HuH-7 (cell line): ENCODE data around the gene THUMPD1.
A peak's percentile ranks its signal among the peaks of the same experiment; 100 is the strongest.
"Not testable (repeated sequence)": the region's sequence is repeated elsewhere in the genome, so short reads cannot be mapped to it uniquely, and the experiment has no call there.

Experiments
- DNase-seq: peaks from one replicate; pipeline ENCODE4 v3.0.0; 2011; ENCODE audit warnings: low spot score

Gene THUMPD1

DNA sequence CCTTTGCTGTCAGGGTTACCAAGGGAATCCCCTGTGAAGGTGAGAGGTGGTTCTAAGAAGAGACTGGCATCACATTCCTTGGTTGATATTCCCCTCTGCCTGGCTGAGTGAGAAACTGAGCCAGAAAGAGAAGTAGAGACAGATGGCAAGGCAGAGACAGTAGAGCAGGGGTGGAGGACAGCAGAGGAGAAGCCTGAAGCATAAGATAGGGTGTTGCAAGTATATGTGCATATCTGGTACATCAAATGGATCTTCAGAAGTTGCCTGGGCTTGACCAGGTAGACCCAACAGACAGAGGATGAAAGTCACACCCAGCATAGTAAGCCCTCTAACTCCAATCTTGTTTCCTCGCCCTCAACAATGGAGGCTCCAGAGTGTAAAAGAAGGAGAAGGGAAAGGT is 7.9 kb upstream of the THUMPD1 start:
- no peak for DNase-seq

DNA sequence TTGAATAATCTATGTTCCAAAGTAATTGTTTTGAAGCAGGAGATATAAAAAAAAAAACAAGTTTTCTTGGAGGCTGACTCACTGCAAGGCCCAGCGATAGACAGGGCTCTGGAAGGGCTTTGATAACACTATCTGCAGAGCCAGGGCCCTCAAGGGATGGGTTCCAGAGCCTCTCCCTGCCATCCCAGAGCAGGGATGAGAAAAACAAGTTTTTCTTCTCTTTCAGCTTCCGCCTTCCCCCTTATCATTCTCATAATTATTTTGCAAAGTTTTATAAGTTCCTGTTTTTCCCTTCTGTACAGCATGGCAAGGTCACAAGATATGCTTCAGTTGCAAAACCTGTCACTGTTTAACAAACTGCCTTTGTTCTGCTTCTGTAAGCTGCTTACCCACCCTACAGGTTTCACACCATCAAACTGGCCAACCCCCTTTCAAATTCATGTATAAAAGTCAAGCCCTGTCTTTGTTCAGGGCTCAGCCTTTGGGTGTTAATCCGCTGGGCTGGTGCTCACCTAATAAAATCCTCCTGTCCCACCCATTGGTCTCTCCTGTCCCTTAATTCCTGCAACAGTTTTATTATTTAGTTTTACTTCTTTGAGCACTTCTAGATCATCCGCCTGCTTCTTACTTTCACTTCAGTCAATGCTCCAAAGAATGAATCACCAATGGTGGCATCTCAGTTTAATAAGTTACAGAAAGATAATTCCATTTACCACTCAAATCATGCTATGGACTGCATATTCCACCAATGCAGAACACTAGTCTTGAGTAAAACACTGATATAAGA is 5.6 kb upstream of the THUMPD1 start:
- no peak for DNase-seq

DNA sequence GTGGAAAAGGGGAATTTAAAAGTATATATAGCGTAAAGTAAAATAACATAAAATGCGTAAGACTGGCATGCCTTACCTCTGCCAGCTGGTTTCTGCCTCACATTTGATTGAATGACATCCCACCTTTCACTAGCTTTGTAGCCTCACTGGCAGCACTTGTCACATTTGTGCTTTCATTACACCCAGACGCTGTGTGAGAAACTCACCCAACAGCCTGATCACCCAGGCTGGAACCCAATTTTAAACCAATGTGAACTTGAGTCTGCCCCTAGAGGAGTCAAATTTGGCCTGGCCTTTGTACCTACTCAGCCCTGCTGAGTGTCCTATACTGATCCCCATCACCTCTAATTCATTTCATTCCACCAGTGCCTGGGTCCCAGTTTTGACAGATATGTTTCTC is 4.8 kb upstream of the THUMPD1 start:
- DNase-seq, result no peak

DNA sequence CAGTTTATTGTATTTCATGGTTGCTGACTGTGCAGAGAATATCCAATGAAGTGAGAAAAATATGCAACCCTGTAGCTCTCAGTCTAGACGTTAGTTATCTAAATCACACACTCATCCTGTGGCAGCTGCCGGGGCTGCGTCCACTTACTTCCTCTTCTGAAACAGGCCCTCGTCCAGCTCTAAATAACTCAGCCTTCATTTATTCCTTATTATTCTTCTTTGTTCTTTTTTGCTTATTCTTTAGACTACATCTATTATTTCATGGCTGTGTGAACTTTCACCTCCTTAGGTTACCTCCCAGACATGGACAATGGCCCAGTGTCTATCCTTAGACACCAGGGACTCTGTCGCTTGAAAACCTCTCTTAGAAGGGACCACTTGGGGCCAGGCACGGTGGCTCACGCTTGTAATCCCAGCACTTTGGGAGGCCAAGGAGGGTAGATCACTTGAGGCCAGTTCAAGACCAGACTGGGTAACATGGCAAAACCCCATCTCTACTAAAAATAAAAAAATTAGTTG is 3.4 kb upstream of the THUMPD1 start:
- DNase-seq, result no peak

DNA sequence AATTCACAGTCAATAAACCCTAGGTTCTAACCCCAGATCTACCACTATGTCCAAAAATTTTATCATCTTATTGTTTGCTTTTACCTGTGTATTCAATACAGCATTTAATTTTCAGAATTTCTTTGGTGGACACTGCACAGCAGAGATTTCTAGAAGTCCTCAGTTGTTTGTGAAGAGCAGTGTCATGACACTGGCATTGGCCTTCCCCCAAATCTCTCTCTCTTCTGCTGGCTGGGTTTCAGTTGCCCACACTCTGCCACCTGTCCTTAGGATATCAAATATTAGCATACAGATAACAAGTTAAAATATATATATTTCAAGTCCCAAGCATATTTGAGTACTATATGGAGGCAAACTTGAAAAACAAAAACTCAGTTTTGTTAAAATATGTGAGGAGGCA is 2.0 kb upstream of the THUMPD1 start:
- DNase-seq, result no peak

DNA sequence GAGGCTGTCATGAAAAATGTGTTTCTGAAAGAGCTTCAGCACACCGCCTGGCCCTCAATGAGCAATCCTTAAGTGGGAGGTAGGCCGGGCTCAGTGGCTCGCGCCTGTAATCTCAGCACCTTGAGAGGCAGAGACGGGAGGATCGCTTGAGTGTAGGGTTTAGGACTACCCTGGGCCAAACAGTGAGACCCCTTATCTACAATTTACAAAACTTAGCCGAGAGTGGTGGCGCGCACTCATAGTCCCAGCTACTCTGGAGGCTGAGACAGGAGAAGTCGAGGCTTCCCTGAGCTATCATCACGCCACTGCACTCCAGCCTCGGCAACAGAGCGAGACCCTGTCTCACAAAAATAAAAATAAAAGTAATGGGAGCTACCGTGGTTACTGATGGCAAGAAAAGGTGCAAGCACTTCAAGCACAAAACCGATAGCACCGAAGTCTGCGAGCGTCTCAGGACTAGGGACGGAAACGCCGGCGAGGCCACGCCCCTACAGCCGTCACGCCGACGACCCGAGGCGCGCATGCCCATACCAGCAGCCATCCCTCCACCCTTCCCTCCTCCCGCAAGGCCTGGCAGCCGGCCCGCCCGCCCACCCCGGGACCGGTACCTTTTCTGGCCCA is 607 bp downstream of the THUMPD1 start:
- peak; percentile 91 for DNase-seq

DNA sequence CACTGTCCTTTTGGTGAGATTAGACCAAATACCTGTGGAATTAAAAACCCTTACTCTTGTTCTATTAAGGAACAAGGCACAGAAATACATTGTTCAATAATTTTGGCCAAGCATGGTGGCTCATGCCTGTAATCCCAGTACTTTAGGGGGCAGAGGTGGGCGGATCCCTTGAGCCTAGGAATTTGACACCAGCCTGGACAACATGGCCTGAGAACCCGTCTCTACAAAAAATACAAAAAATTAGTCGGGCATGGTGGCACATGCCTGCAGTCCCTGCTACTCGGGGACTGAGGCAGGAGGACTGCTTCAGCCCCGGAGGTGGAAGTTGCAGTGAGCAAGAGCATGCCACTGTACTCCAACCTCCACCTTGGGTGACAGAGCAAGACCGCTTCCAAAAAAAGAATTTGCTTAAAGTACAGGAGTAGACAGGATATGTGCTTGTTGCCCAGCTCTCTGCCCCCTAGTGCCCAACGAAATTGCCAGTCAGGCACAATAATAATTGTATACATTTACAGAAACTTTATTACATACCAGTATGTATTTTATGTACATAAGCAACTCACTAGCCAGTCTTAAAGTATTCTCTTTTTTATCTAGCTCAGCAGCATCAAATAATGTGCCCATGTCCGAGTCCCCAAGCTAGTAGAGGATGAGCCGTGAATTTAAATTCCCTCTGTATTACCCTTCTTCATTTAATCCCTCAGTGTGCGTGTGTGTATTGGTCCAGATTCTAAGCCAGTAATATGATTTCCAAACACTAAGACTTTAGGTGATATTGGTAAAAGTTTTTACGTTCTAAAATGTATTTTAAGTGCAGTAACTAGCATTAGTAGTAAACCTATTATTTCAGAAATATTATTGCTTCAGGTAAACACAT is 1.4 kb downstream of the THUMPD1 start:
- no peak for DNase-seq

DNA sequence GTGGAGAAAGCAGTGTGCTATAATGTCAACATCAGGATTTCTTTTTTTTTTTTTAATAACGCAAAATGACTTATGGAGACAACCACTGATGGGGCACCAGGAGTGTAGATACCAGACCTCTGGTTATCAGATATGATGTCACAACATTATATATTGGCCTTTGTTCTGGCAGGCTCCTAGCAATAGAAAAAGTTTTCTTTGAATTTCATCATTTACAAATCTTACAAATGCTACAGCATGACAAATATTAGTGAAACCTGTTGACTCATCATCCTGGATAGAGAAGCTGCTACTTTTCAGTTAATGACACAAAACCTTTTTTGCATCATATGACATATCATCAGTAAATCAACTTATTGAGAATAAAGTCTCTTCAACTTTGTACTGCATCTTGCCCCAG is 6.1 kb downstream of the THUMPD1 start:
- no peak for DNase-seq

DNA sequence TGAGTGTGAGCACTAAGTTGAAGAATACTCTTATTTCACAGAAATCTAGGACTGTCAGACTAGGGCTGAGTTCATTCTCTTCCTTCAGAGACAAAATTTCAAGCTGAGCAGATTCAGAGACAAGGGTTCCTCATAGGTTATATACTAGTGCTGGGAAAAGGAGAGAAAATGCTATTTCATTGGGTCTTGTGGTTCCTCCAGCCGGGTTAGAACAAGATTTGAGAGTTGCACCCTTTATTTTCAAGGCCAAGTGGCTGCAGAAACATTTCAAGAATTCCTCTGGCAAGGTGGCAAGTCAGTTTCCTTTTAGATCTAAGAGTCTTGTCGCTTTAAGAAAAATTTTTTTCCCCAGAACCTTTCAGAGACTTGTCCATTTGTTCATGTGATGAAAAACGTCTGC is 6.8 kb downstream of the THUMPD1 start:
- no peak for DNase-seq

DNA sequence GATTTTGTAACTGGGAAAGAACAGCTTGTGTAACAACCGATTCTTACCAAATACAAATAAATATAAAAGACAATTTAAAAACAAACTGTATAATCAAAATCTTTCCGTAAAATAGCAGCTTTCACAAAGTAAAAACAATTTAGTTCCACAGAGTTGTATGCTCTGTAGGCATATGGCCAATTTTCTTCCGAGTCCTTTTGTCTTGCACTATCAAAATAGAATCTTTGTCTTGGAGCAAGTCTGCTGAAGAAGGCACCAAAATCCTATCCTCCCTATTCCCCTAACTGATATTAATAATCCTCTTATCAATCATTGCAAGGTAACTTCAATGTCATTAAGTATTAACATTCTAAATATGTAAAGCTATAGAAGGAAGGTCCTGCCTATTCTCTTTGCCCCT is 7.6 kb downstream of the THUMPD1 start:
- no peak for DNase-seq

DNA sequence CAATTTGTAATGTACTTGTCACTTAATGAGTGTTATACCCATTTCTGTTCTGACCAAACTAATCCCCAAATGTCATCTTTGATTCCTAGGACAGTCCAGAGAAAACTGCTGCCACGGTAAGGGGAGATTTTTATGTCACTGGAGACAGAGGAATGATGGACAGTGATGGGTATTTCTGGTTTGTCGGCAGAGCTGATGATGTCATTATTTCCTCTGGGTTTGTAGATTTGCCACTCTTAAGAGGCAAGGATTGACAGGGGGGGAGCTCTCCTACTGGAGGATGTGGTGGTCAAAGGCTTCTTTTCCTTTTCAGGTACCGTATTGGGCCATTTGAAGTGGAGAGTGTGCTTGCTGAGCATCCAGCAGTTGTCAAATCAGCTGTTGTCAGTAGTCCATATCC is 12.5 kb downstream of the THUMPD1 start:
- no peak for DNase-seq

DNA sequence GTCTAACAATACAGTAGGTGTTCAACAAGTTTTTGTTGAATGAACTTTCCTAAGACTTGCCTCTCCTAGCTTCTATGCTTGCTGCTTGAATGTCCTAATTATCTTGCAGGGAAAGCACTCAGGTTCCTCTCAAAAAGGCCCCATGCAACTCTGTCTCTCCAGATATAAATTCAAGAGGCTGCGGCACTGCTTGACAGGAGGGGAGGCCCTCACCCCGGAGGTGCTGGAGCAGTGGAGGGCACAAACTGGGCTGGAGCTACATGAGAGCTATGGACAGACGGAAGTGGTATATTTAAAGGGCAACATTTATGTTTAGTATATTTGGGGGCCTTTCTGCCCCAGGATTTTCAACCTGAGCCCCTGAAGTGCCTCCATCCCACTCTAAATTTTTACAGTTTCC is 14.4 kb downstream of the THUMPD1 start:
- no peak for DNase-seq

DNA sequence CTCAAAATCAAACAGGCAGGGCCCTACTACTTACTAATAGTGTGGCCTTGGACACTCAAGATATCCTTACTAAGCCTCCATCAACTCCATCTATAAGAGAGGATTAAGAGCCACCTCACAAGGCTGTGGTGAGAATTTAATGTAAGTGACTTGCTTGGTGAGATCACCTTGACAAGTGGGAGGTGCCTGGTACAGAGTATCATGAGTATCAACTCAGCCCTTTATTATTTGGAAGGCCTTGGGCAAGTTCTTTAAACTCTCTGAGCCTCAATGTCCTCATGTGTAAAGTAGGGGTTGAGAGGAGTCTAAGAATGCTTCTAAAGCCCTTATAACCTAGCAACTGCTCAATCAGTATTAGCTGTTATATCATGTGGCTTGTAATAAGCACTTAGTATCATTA is 15.0 kb downstream of the THUMPD1 start:
- DNase-seq, result no peak

DNA sequence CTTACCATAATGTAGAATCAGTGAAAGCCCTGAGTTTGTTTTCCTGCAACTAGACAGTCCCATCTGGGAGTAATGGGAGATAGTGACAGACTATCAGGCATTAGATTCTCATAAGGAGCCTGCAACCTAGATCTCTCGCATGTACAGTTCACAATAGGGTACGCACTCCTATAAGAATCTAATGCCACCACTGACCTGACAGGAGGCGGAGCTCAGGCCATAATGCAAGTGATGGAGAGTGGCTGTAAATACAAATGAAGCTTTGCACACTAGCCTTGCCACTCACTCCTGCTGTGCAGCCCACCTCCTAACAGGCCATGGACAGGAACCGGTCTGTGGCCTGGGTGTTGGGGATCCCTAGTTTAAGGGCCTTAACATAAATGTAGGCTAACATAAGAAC is 21.4 kb downstream of the THUMPD1 start:
- no peak for DNase-seq

DNA sequence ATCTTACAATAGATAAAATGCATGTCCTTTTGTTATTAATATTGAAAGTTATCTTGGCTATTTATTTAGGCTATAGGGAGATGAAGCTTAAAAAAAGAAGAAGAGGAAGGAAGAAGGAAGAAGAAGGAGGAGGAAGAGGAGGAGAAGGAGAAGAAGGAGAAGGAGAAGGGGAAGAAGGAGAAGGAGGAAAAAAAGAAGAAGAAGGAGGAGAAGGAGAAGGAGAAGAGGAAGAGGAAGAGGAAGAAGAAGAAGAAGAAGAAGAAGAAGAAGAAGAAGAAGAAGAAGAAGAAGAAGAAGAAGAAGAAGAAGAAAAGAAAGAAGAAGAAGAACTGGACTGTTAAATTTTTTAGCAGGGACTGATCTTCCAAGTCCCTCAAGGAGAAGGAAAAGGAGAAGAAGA is 23.9 kb downstream of the THUMPD1 start:
- DNase-seq, result not testable (repeated sequence)

DNA sequence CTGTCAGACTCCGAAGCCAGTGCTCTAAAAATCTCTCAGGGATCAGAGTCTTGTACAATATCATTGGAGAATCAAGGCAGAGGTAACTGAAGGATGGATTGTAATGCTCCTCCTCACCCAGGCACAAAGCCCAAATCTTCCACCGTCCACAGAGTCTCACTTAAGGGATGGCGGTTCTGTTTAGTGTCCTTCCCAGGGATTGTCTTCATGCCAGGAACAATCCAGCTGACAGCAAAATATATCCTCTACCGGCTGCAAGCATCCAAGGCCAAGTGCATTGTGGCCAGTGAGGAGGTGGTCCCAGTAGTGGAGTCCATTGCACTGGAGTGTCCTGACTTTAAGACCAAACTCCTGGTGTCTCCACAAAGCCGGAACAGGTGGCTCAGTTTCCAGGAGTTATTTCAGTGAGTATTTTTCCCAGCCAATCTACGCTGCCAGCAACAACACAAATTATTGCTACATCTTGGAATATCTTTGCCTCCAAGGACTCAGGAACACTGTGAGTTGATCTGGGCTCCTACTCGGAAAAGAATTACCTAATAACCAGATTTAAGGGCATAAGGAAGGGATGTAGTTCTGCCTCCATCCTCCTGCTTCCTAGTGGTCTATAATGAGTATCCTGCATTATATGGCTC is 30.2 kb downstream of the THUMPD1 start:
- no peak for DNase-seq

DNA sequence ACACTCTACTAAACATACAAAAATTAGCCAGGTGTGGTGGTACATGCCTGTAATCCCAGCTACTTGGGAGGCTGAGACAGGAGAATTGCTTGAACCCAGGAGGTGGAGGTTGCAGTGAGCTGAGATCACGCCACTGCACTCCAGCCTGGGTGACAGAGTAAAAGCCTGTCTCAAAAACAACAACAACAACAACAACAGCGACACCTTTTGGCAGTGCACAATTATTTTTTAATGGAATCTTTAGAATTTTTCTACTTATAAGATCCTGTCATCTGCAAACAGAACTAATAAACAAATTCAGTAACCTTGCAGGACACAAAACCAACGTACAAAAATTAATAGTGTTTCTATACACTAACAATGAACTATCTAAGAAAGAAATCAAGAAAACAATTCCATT is 33.5 kb downstream of the THUMPD1 start:
- DNase-seq, result not testable (repeated sequence)

DNA sequence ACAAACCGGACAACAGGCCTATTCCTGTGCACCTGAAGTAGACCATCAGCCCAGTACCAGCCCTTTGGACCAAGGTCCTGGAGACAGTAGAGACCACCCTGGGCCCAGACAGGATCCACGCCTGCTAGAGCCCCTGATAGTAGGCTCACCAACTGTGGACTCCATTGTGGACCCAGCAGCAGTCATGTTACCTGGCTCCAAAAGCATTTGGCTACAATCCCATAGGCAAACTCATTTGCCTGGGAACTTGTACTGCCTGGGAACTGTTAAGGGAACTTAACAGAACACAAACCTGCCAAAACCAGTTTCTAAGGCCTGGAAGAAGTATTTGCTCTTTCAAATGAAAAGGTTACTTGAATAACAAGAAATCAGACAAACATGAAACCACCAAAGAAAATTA is 34.2 kb downstream of the THUMPD1 start:
- DNase-seq, result no peak

DNA sequence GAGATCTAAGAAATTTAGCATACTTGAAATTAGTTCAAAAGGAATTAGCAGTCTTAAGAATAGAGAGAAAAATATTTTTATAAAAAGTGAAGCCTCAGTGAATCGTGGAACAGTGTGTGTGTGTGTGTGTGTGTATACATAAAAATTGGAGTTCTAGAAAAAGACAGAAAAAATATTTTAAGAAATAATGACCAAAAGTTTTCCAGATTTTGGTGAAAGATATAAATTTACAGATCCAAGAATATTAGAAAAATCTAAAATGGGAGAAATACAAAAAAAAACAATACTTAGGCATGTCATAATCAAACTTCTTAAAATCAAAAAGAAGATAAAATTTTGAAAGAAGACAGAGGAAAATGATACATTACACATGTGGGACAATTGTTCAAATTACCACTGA is 35.6 kb downstream of the THUMPD1 start:
- DNase-seq, result not testable (repeated sequence)

DNA sequence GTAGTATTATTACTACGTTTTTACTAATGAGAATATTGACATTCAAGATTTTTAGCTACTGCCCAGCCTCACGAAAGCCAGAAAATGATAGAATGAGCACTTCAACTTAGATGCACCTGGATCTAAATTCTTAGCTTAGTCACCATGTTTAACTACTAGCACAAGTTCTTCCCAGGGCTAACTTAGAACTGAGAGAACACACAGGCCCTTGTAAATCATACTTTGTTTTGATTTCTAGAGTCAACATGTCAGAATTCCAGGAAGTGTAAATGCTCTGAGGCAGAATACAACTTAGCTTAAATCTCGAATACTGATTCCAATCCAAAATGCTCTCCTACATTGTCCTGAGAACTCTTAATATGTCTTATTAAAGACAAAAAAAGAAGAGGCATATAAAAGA is 37.3 kb downstream of the THUMPD1 start:
- no peak for DNase-seq

DNA sequence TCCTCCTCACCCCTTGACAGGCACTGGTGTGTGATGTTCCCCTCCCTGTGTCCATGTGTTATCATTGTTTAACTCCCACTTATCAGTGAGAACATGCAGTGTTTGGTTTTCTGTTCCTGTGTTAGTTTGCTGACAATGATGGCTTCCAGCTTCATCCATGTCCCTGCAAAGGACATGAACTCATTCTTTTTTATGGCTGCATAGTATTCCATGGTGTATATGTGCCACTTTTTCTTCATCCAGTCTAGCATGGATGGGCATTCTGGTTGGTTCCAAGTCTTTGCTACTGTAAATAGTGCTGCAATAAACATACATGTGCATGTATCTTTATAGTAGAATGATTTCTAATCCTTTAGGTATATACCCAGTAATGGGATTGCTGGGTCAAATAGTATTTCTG is 39.9 kb downstream of the THUMPD1 start:
- DNase-seq, result not testable (repeated sequence)

DNA sequence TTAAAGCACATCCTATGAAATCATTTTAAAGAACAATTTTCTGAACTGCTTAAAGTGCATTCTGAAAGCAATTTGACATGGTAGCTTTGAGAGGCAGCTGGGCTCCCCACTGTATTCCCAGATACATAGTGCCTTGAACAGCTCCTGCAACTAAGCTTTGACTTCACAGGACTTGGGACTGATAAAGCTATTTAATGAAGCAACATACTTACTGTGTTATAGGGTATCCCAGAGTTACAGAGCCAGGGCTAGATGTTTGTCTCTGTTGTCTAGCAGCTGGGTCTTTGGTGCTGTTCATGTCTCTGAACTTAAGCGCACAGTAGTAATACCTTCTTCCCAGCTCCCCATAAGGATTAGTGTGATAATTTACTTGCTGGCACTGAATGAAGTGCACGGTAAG is 45.0 kb downstream of the THUMPD1 start:
- DNase-seq, result no peak
